Endothelial cell of umbilical vein (primary cell): ENCODE data around the gene HOXB3. TPM values are rescaled to one million over a fixed set of nuclear protein-coding genes. Genes with fewer than 3 reads are reported as not detected.

Experiments used
- BruUV-seq: library from RNA; stranded (reverse); fragments of 400-500 nt; replicated peaks from 2 replicates; lab custom pipeline; 2021; lab: Mats Ljungman, UMichigan
- CTCF ChIA-PET: fragments of 300-600, 350-600 bp; sonication (Branson Sonifier 250); formaldehyde crosslinking; loops from one replicate; lab custom pipeline; 2021; ENCODE audit warnings: antibody characterized with exemption, inconsistent platforms; lab: Charles Lee
- POLR2A ChIA-PET: fragments of 300-600, 350-600 bp; sonication (Branson Sonifier 250); formaldehyde crosslinking; loops from one replicate; lab custom pipeline; 2021; ENCODE audit warnings: antibody characterized with exemption, inconsistent platforms; lab: Charles Lee
- DNase-seq: peaks from one replicate; pipeline ENCODE4 v3.0.0-alpha.2; 2011; ENCODE audit warnings: low read depth, low spot score
- FAIRE-seq: peaks from 2 replicates; lab custom pipeline; 2011; peaks lifted over from hg19 to GRCh38; lab: Jason Lieb, UNC
- H2AFZ ChIP-seq: 2 replicates; pipeline ENCODE4 v1.6.0; 2012; ENCODE audit warnings: low read depth, low read length, control low read depth, inconsistent platforms
- H3K27ac ChIP-seq: 2 replicates; pipeline ENCODE4 v1.5.1; 2011; ENCODE audit warnings: low read depth, mild to moderate bottlenecking, control low read depth, low read length, moderate library complexity; ENCODE audit not compliant: insufficient read depth
- H3K27me3 ChIP-seq, 2 experiments: 2 replicates each; pipeline versions ENCODE4 v1.6.0 to v1.6.1; 2011; ENCODE audit warnings: low read length in 2 of 2, mixed read lengths in 1 of 2; ENCODE audit not compliant: control insufficient read depth in 2 of 2, insufficient read depth in 2 of 2
- H3K36me3 ChIP-seq, 2 experiments: 2 replicates in 1 of 2; 3 replicates in 1 of 2; pipeline ENCODE4 v1.5.1; 2011; ENCODE audit warnings: low read length in 2 of 2, mild to moderate bottlenecking in 1 of 2, moderate library complexity in 1 of 2; ENCODE audit not compliant: control insufficient read depth in 2 of 2, insufficient read depth in 2 of 2; ENCODE audit errors: extremely low read depth in 1 of 2
- H3K4me1 ChIP-seq: 3 replicates; pipeline ENCODE4 v1.5.1; 2011; ENCODE audit warnings: mild to moderate bottlenecking, low read length; ENCODE audit not compliant: control insufficient read depth, insufficient read depth; ENCODE audit errors: extremely low read depth
- H3K4me2 ChIP-seq: 2 replicates; pipeline ENCODE4 v1.6.1; 2011; ENCODE audit warnings: low read length, control low read depth, mixed read lengths; ENCODE audit not compliant: insufficient read depth
- H3K4me3 ChIP-seq, 3 experiments: fragments of 200-600 bp in 1 of 3; sonication (generic), shearing (Covaris generic) in 1 of 3; replicated peaks in 1 of 3; 2 replicates each; pipeline ENCODE4 v1.5.1; 2011 to 2016; ENCODE audit warnings: control low read depth in 3 of 3, low read length in 3 of 3, mild to moderate bottlenecking in 2 of 3, inconsistent platforms in 1 of 3, low read depth in 1 of 3, moderate library complexity in 1 of 3; ENCODE audit not compliant: insufficient read depth in 1 of 3
- H3K79me2 ChIP-seq: 2 replicates; pipeline ENCODE4 v1.6.0; 2012; ENCODE audit warnings: low read length, inconsistent platforms; ENCODE audit not compliant: control insufficient read depth, insufficient read depth
- H3K9ac ChIP-seq: replicated peaks from 2 replicates; pipeline ENCODE3; 2011; ENCODE audit warnings: low read length, control low read depth; ENCODE audit not compliant: insufficient read depth; ENCODE audit errors: extremely low read depth
- H3K9me1 ChIP-seq: replicated peaks from 3 replicates; pipeline ENCODE4 v1.6.0; 2011; ENCODE audit warnings: mild to moderate bottlenecking, low read length; ENCODE audit not compliant: control insufficient read depth, insufficient read depth; ENCODE audit errors: extremely low read depth
- H3K9me3 ChIP-seq: replicated peaks from 2 replicates; pipeline ENCODE4 v1.5.1; 2012; ENCODE audit warnings: low read length, inconsistent platforms; ENCODE audit not compliant: control insufficient read depth, insufficient read depth
- H4K20me1 ChIP-seq: replicated peaks from 2 replicates; pipeline ENCODE3; 2011; ENCODE audit warnings: mild to moderate bottlenecking, low read length; ENCODE audit not compliant: control insufficient read depth, insufficient read depth; ENCODE audit errors: extremely low read depth
- CTCF ChIP-seq, 2 donors: IDR thresholded peaks; 1 replicate in 1 of 2; 2 replicates in 1 of 2; pipeline ENCODE4 v1.5.1; 2011; ENCODE audit warnings: low read length in 2 of 2, mild to moderate bottlenecking in 2 of 2, moderate library complexity in 2 of 2, control low read depth in 1 of 2, inconsistent platforms in 1 of 2, low read depth in 1 of 2; ENCODE audit not compliant: insufficient read depth in 1 of 2; ENCODE audit errors: extremely low read depth in 1 of 2
- EZH2 ChIP-seq: IDR thresholded peaks from 2 replicates; pipeline ENCODE4 v1.6.1; 2012; ENCODE audit warnings: borderline replicate concordance, low read depth, mild to moderate bottlenecking, moderate library complexity, low read length, inconsistent platforms; ENCODE audit not compliant: severe bottlenecking
- FOS ChIP-seq: IDR thresholded peaks from 2 replicates; pipeline ENCODE4 v1.6.1; 2011; ENCODE audit warnings: mild to moderate bottlenecking, low read length, moderate library complexity, borderline replicate concordance; ENCODE audit not compliant: insufficient read depth
- GATA2 ChIP-seq: IDR thresholded peaks from 2 replicates; pipeline ENCODE4 v1.7.0; 2011; ENCODE audit warnings: low read depth, mild to moderate bottlenecking, moderate library complexity, mixed read lengths, low read length; ENCODE audit not compliant: insufficient read length, insufficient read depth
- JUN ChIP-seq: IDR thresholded peaks from 2 replicates; pipeline ENCODE4 v1.6.1; 2011; ENCODE audit warnings: borderline replicate concordance, low read depth; ENCODE audit not compliant: insufficient read length, insufficient read depth
- MYC ChIP-seq: IDR thresholded peaks from one replicate; pipeline ENCODE4 v1.6.1; 2011; ENCODE audit warnings: mild to moderate bottlenecking, low read depth, low read length
- POLR2A ChIP-seq: IDR thresholded peaks from 2 replicates; pipeline ENCODE4 v1.6.1; 2012; ENCODE audit warnings: low read depth, mild to moderate bottlenecking, control low read depth, low read length
- POLR2AphosphoS5 ChIP-seq: IDR thresholded peaks from 2 replicates; pipeline ENCODE4 v1.6.1; 2012; ENCODE audit warnings: low read depth, mild to moderate bottlenecking, control low read depth, low read length, moderate library complexity; ENCODE audit not compliant: insufficient read depth
- dilution Hi-C: fragments of 300-500 bp; cut with MboI; formaldehyde crosslinking; loops from one replicate; pipeline ENCODE4 v1.15.0; 2019; ENCODE audit warnings: low sequenced_read_pairs; ENCODE audit not compliant: extremely low pct_ligation_motif_present
- intact Hi-C: fragments of 100-400 bp; cut with micrococcal nuclease; formaldehyde crosslinking; loops from one replicate; pipeline ENCODE4 v1.10.0; 2022
- polyA plus RNA-seq, 4 experiments: library from polyadenylated mRNA; depleted of rRNA in 3 of 4; stranded (reverse) in 3 of 4; unstranded in 1 of 4; fragments of >200 nt; gene quantifications; 2 replicates each; pipeline versions ENCODE4 v1.2.1 to v1.2.3, GENCODE V29; 2011 to 2012; ENCODE audit warnings: missing spikeins in 1 of 4
- total RNA-seq: library from RNA; stranded (reverse); gene quantifications from 2 replicates; pipeline ENCODE4 v1.2.3, GENCODE V29; 2021
- TF ChIP-seq, protein P1 (sequence below): IDR thresholded peaks from 2 replicates; pipeline ENCODE4 v1.6.1; 2011; ENCODE audit not compliant: insufficient read depth, insufficient read length

The HOXB3 gene
- total and polyA plus RNA-seq, 2 donors (not counting 3 experiments of a cell fraction or from before 2014, with no cell fraction given): 29.6 to 56.6 TPM

DNA sequence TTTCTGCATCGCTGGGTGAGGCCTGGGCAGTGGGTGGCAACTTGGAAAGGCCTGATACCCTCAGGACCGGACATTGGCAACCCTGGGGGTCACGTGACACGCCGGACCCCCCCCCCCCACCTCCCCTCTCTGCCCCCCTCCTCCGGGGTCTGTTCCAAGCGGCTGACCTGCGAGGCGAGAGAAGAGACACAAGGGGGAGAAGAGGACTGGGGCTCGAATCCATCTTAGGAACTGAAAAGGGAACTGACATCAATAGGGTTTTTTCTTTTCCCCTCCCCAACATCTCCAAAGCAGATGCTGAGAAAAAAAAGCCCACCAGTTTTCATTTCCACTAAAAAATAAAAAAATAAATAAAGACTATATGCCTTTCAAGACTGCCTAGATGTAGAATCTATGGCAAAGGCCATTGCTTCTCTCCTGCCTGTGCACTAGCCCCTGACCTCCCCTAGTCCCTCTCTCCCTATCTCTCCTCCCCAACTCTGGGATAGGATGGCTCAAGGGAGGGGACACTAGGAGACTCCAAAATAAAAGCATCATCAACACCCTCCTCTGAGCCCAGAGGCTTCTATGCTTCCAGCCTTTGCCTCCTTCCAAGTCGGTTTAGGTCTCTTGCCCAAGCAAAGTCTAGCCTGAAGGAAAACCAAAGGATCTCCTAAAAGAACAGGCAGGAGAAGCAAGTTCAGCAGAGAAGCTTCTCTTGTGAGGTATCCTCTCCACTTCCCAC lies 37.4 kb downstream of the HOXB3 start:
- CTCF ChIA-PET: no interaction called here

More for the DNA sequence above, 37.4 kb downstream of the HOXB3 start:
- H3K27ac ChIP-seq: no peak overlapping the region
- H2AFZ ChIP-seq: no peak overlapping the region
- TF ChIP-seq EZH2: no peak
- TF ChIP-seq CTCF (IDR thresholded peaks at IDR 0.05; ENCODE audit: extremely low read depth in 1 of 2, insufficient read depth in 1 of 2, low read depth in 1 of 2, low read length in 2 of 2): no peak
- no peak for TF ChIP-seq POLR2AphosphoS5
- TF ChIP-seq POLR2A: no peak
- TF ChIP-seq JUN: no peak
- TF ChIP-seq, protein P1, sequence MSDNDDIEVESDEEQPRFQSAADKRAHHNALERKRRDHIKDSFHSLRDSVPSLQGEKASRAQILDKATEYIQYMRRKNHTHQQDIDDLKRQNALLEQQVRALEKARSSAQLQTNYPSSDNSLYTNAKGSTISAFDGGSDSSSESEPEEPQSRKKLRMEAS: no peak
- no peak for TF ChIP-seq MYC
- no peak for TF ChIP-seq GATA2
- TF ChIP-seq FOS: no peak
- H3K9me1 ChIP-seq: no peaks in the 10 kb centered on the region
- H3K79me2 ChIP-seq: peaks cover 51% of the 10 kb centered on the region
- FAIRE-seq (no peak), DNase-seq (no peak)
- no peaks in the 10 kb centered on the region for H4K20me1 ChIP-seq
- H3K27me3 ChIP-seq: no peaks in the 10 kb centered on the region
- POLR2A ChIA-PET: no interaction called here
- peaks cover 37% of the 10 kb centered on the region for H3K4me1 ChIP-seq
- no peak overlapping the region for H3K4me2 ChIP-seq
- no peak overlapping the region for H3K9ac ChIP-seq
- peaks cover 10 to 14% of the 10 kb centered on the region in 2 experiments for H3K36me3 ChIP-seq
- H3K4me3 ChIP-seq: no peak overlapping the region
- H3K9me3 ChIP-seq: no peaks in the 10 kb centered on the region
- no TSS peak for BruUV-seq
- dilution Hi-C loops: no loop called here
- intact Hi-C loops: loop anchor here (1.0 kb wide), 1 partner anchor 7 kb away; the partner anchor contains the start of gene HOXB2
